GM21423 (cell line): ENCODE results near the gene TOMM40.
"Not testable (repeated sequence)": the region's sequence is repeated elsewhere in the genome, so short reads cannot be mapped to it uniquely, and the experiment has no call there.

ENCODE experiments used
- ATAC-seq: cut with Tn5 transposase; IDR thresholded peaks from one replicate; pipeline ENCODE4 v1.9.1; 2021; ENCODE audit warnings: mild to moderate bottlenecking, moderate library complexity; ENCODE audit not compliant: unreplicated experiment

Gene TOMM40

GRCh38 chr19:44891016-44891882, at the start of gene TOMM40:
TSS of gene TOMM40 (plus strand) at chr19:44891254. CDS start at chr19:44891416, 162 bp downstream.
- ATAC-seq: peak; percentile 61

- ATAC-seq: no peak
Measured at GRCh38 chr19:44845286-44845611, 45.8 kb upstream of the TOMM40 start.

- ATAC-seq: peak; percentile 59
Measured at GRCh38 chr19:44845612-44846454, 45.2 kb upstream of the TOMM40 start, which contains the start of gene NECTIN2. TSS of gene NECTIN2 (plus strand) at chr19:44846297. CDS start at chr19:44846526, 229 bp downstream.

- ATAC-seq: no peak
Measured at GRCh38 chr19:44846455-44847143, 44.5 kb upstream of the TOMM40 start.

GRCh38 chr19:44847144-44848035, 43.7 kb upstream of the TOMM40 start:
- no peak for ATAC-seq

GRCh38 chr19:44848036-44848811, 42.8 kb upstream of the TOMM40 start:
- ATAC-seq: no peak

- no peak for ATAC-seq
Measured at GRCh38 chr19:44848812-44849447, 42.1 kb upstream of the TOMM40 start.

- ATAC-seq: no peak
Measured at GRCh38 chr19:44850641-44851109, 40.4 kb upstream of the TOMM40 start.

- no peak for ATAC-seq
Measured at GRCh38 chr19:44851427-44851826, 39.6 kb upstream of the TOMM40 start.

- no peak for ATAC-seq
Measured at GRCh38 chr19:44855606-44856005, 35.4 kb upstream of the TOMM40 start.

- ATAC-seq: no peak
Measured at GRCh38 chr19:44856421-44857083, 34.5 kb upstream of the TOMM40 start.

GRCh38 chr19:44857837-44858236, 33.2 kb upstream of the TOMM40 start:
- no peak for ATAC-seq

- ATAC-seq: not testable (repeated sequence)
Measured at GRCh38 chr19:44861576-44861975, 29.5 kb upstream of the TOMM40 start.

GRCh38 chr19:44863990-44864389, 27.1 kb upstream of the TOMM40 start:
- no peak for ATAC-seq

GRCh38 chr19:44865196-44865767, 25.8 kb upstream of the TOMM40 start:
- no peak for ATAC-seq

- no peak for ATAC-seq
Measured at GRCh38 chr19:44866664-44867063, 24.4 kb upstream of the TOMM40 start.

GRCh38 chr19:44867578-44867977, 23.5 kb upstream of the TOMM40 start:
- no peak for ATAC-seq
